ENCODE measurements around the gene LYL1.

- TF ChIP-seq CTCF (conservative IDR thresholded peaks at IDR 0.05) (no peak), EZH2 (IDR thresholded peaks at IDR 0.05; ENCODE audit: low read depth) (no peak)
Measured at GRCh38 chr19:13115936-13116281, 13.3 kb upstream of the LYL1 start.
